Endothelial cell of umbilical vein (primary cell): ENCODE results near the gene DPY30. TPM values are rescaled to one million over a fixed set of nuclear protein-coding genes. Genes with fewer than 3 reads are reported as not detected.

Experiments
- BruUV-seq: library from RNA; stranded (reverse); fragments of 400-500 nt; replicated peaks from 2 replicates; lab custom pipeline; 2021; lab: Mats Ljungman, UMichigan
- CTCF ChIA-PET: fragments of 300-600, 350-600 bp; sonication (Branson Sonifier 250); formaldehyde crosslinking; loops from one replicate; lab custom pipeline; 2021; ENCODE audit warnings: antibody characterized with exemption, inconsistent platforms; lab: Charles Lee
- POLR2A ChIA-PET: fragments of 300-600, 350-600 bp; sonication (Branson Sonifier 250); formaldehyde crosslinking; loops from one replicate; lab custom pipeline; 2021; ENCODE audit warnings: antibody characterized with exemption, inconsistent platforms; lab: Charles Lee
- DNase-seq: peaks from one replicate; pipeline ENCODE4 v3.0.0-alpha.2; 2011; ENCODE audit warnings: low read depth, low spot score
- FAIRE-seq: peaks from 2 replicates; lab custom pipeline; 2011; peaks lifted over from hg19 to GRCh38; lab: Jason Lieb, UNC
- H2AFZ ChIP-seq: 2 replicates; pipeline ENCODE4 v1.6.0; 2012; ENCODE audit warnings: low read depth, low read length, control low read depth, inconsistent platforms
- H3K27ac ChIP-seq: 2 replicates; pipeline ENCODE4 v1.5.1; 2011; ENCODE audit warnings: low read depth, mild to moderate bottlenecking, control low read depth, low read length, moderate library complexity; ENCODE audit not compliant: insufficient read depth
- H3K27me3 ChIP-seq, 2 experiments: 2 replicates each; pipeline versions ENCODE4 v1.6.0 to v1.6.1; 2011; ENCODE audit warnings: low read length in 2 of 2, mixed read lengths in 1 of 2; ENCODE audit not compliant: control insufficient read depth in 2 of 2, insufficient read depth in 2 of 2
- H3K36me3 ChIP-seq, 2 experiments: 2 replicates in 1 of 2; 3 replicates in 1 of 2; pipeline ENCODE4 v1.5.1; 2011; ENCODE audit warnings: low read length in 2 of 2, mild to moderate bottlenecking in 1 of 2, moderate library complexity in 1 of 2; ENCODE audit not compliant: control insufficient read depth in 2 of 2, insufficient read depth in 2 of 2; ENCODE audit errors: extremely low read depth in 1 of 2
- H3K4me1 ChIP-seq: 3 replicates; pipeline ENCODE4 v1.5.1; 2011; ENCODE audit warnings: mild to moderate bottlenecking, low read length; ENCODE audit not compliant: control insufficient read depth, insufficient read depth; ENCODE audit errors: extremely low read depth
- H3K4me2 ChIP-seq: 2 replicates; pipeline ENCODE4 v1.6.1; 2011; ENCODE audit warnings: low read length, control low read depth, mixed read lengths; ENCODE audit not compliant: insufficient read depth
- H3K4me3 ChIP-seq, 3 experiments: fragments of 200-600 bp in 1 of 3; sonication (generic), shearing (Covaris generic) in 1 of 3; replicated peaks in 1 of 3; 2 replicates each; pipeline ENCODE4 v1.5.1; 2011 to 2016; ENCODE audit warnings: control low read depth in 3 of 3, low read length in 3 of 3, mild to moderate bottlenecking in 2 of 3, inconsistent platforms in 1 of 3, low read depth in 1 of 3, moderate library complexity in 1 of 3; ENCODE audit not compliant: insufficient read depth in 1 of 3
- H3K79me2 ChIP-seq: 2 replicates; pipeline ENCODE4 v1.6.0; 2012; ENCODE audit warnings: low read length, inconsistent platforms; ENCODE audit not compliant: control insufficient read depth, insufficient read depth
- H3K9ac ChIP-seq: replicated peaks from 2 replicates; pipeline ENCODE3; 2011; ENCODE audit warnings: low read length, control low read depth; ENCODE audit not compliant: insufficient read depth; ENCODE audit errors: extremely low read depth
- H3K9me1 ChIP-seq: replicated peaks from 3 replicates; pipeline ENCODE4 v1.6.0; 2011; ENCODE audit warnings: mild to moderate bottlenecking, low read length; ENCODE audit not compliant: control insufficient read depth, insufficient read depth; ENCODE audit errors: extremely low read depth
- H3K9me3 ChIP-seq: replicated peaks from 2 replicates; pipeline ENCODE4 v1.5.1; 2012; ENCODE audit warnings: low read length, inconsistent platforms; ENCODE audit not compliant: control insufficient read depth, insufficient read depth
- H4K20me1 ChIP-seq: replicated peaks from 2 replicates; pipeline ENCODE3; 2011; ENCODE audit warnings: mild to moderate bottlenecking, low read length; ENCODE audit not compliant: control insufficient read depth, insufficient read depth; ENCODE audit errors: extremely low read depth
- CTCF ChIP-seq, 2 donors: IDR thresholded peaks; 1 replicate in 1 of 2; 2 replicates in 1 of 2; pipeline ENCODE4 v1.5.1; 2011; ENCODE audit warnings: low read length in 2 of 2, mild to moderate bottlenecking in 2 of 2, moderate library complexity in 2 of 2, control low read depth in 1 of 2, inconsistent platforms in 1 of 2, low read depth in 1 of 2; ENCODE audit not compliant: insufficient read depth in 1 of 2; ENCODE audit errors: extremely low read depth in 1 of 2
- EZH2 ChIP-seq: IDR thresholded peaks from 2 replicates; pipeline ENCODE4 v1.6.1; 2012; ENCODE audit warnings: borderline replicate concordance, low read depth, mild to moderate bottlenecking, moderate library complexity, low read length, inconsistent platforms; ENCODE audit not compliant: severe bottlenecking
- FOS ChIP-seq: IDR thresholded peaks from 2 replicates; pipeline ENCODE4 v1.6.1; 2011; ENCODE audit warnings: mild to moderate bottlenecking, low read length, moderate library complexity, borderline replicate concordance; ENCODE audit not compliant: insufficient read depth
- GATA2 ChIP-seq: IDR thresholded peaks from 2 replicates; pipeline ENCODE4 v1.7.0; 2011; ENCODE audit warnings: low read depth, mild to moderate bottlenecking, moderate library complexity, mixed read lengths, low read length; ENCODE audit not compliant: insufficient read length, insufficient read depth
- JUN ChIP-seq: IDR thresholded peaks from 2 replicates; pipeline ENCODE4 v1.6.1; 2011; ENCODE audit warnings: borderline replicate concordance, low read depth; ENCODE audit not compliant: insufficient read length, insufficient read depth
- MYC ChIP-seq: IDR thresholded peaks from one replicate; pipeline ENCODE4 v1.6.1; 2011; ENCODE audit warnings: mild to moderate bottlenecking, low read depth, low read length
- POLR2A ChIP-seq: IDR thresholded peaks from 2 replicates; pipeline ENCODE4 v1.6.1; 2012; ENCODE audit warnings: low read depth, mild to moderate bottlenecking, control low read depth, low read length
- POLR2AphosphoS5 ChIP-seq: IDR thresholded peaks from 2 replicates; pipeline ENCODE4 v1.6.1; 2012; ENCODE audit warnings: low read depth, mild to moderate bottlenecking, control low read depth, low read length, moderate library complexity; ENCODE audit not compliant: insufficient read depth
- dilution Hi-C: fragments of 300-500 bp; cut with MboI; formaldehyde crosslinking; loops from one replicate; pipeline ENCODE4 v1.15.0; 2019; ENCODE audit warnings: low sequenced_read_pairs; ENCODE audit not compliant: extremely low pct_ligation_motif_present
- intact Hi-C: fragments of 100-400 bp; cut with micrococcal nuclease; formaldehyde crosslinking; loops from one replicate; pipeline ENCODE4 v1.10.0; 2022
- polyA plus RNA-seq, 4 experiments: library from polyadenylated mRNA; depleted of rRNA in 3 of 4; stranded (reverse) in 3 of 4; unstranded in 1 of 4; fragments of >200 nt; gene quantifications; 2 replicates each; pipeline versions ENCODE4 v1.2.1 to v1.2.3, GENCODE V29; 2011 to 2012; ENCODE audit warnings: missing spikeins in 1 of 4
- total RNA-seq: library from RNA; stranded (reverse); gene quantifications from 2 replicates; pipeline ENCODE4 v1.2.3, GENCODE V29; 2021
- TF ChIP-seq, protein P1 (sequence below): IDR thresholded peaks from 2 replicates; pipeline ENCODE4 v1.6.1; 2011; ENCODE audit not compliant: insufficient read depth, insufficient read length

The DPY30 gene
- total and polyA plus RNA-seq, 2 donors (not counting 3 experiments of a cell fraction or from before 2014, with no cell fraction given) = 78.4 to 83.4 TPM

- TF ChIP-seq GATA2 (no peak), POLR2AphosphoS5 (no peak), JUN (no peak), FOS (no peak), CTCF (IDR thresholded peaks at IDR 0.05; ENCODE audit: extremely low read depth in 1 of 2, insufficient read depth in 1 of 2, low read depth in 1 of 2, low read length in 2 of 2) (no peak), MYC (no peak), POLR2A (no peak), EZH2 (no peak)
- TF ChIP-seq, protein P1, sequence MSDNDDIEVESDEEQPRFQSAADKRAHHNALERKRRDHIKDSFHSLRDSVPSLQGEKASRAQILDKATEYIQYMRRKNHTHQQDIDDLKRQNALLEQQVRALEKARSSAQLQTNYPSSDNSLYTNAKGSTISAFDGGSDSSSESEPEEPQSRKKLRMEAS = no peak
- H3K79me2 ChIP-seq = peaks cover 8% of the 10 kb centered on the region
- H3K36me3 ChIP-seq = no peaks in the 10 kb centered on the region
- peak overlapping the region; percentile 21 for H3K27ac ChIP-seq
- peaks cover 21% of the 10 kb centered on the region for H3K4me1 ChIP-seq
- H3K9me3 ChIP-seq = no peaks in the 10 kb centered on the region
- no peaks in the 10 kb centered on the region for H3K27me3 ChIP-seq
- peak; percentile 49 for DNase-seq
- dilution Hi-C loops (no loop called here), intact Hi-C loops (loop anchor here (2.0 to 5.0 kb wide), 2 partner anchors 73 to 215 kb away; partner anchors contain the start of gene YIPF4)
- H3K4me2 ChIP-seq = peak overlapping the region; percentile 95
- ChIA-PET POLR2A (interaction anchor here (1.9 to 2.0 kb wide), 2 partner anchors 23 to 103 kb away, joined by 11 to 17 read pairs; partner anchors contain the start of genes DPY30 and SLC30A6), CTCF (interaction anchor here (0.8 to 3.8 kb wide), 9 partner anchors 7 to 1897 kb away, joined by 3 to 42 read pairs (median 4); partner anchors contain the start of gene DPY30)
- FAIRE-seq = peak; percentile 79
- no TSS peak for BruUV-seq
- no peaks in the 10 kb centered on the region for H3K9me1 ChIP-seq
- H3K4me3 ChIP-seq = peak overlapping the region; percentile 61 to 80 (median 68)
- H3K9ac ChIP-seq = peak overlapping the region; percentile 78
- peak overlapping the region; percentile 96 for H2AFZ ChIP-seq
- no peaks in the 10 kb centered on the region for H4K20me1 ChIP-seq
Observed at GRCh38 chr2:32061973-32062861, 22.6 kb upstream of the DPY30 start.
